Renal pelvis (tissue), 4 donors: ENCODE data around the gene WWC2. TPM values are rescaled to one million over a fixed set of nuclear protein-coding genes. Genes with fewer than 3 reads are reported as not detected.

Experiments
- DNase-seq: peaks from one replicate; pipeline ENCODE4 v3.0.0-alpha.2; 2013
- polyA plus RNA-seq, 3 donors: library from polyadenylated mRNA; unstranded; fragments of 120-200 nt; gene quantifications; one replicate each; pipeline ENCODE4 v1.2.1, GENCODE V29; 2013; ENCODE audit not compliant: insufficient read length in 3 of 3

Gene WWC2
- polyA plus RNA-seq, 3 donors = 50.2 to 73.6 (median 65.2) TPM

- DNase-seq = no peak
Observed at GRCh38 chr4:183163135-183163534, 64.1 kb downstream of the WWC2 start.

- no peak for DNase-seq
Observed at GRCh38 chr4:183164963-183165362, 65.9 kb downstream of the WWC2 start.

GRCh38 chr4:183165376-183165775 is 66.3 kb downstream of the WWC2 start:
- no peak for DNase-seq

- no peak for DNase-seq
Observed at GRCh38 chr4:183170894-183171293, 71.8 kb downstream of the WWC2 start.

GRCh38 chr4:183171484-183172267 is 72.6 kb downstream of the WWC2 start:
- DNase-seq = no peak

- DNase-seq = no peak
Observed at GRCh38 chr4:183172881-183173280, 73.8 kb downstream of the WWC2 start.

- DNase-seq = no peak
Observed at GRCh38 chr4:183173580-183174526, 74.8 kb downstream of the WWC2 start.

- peak; percentile 52 for DNase-seq
Observed at GRCh38 chr4:183175631-183176232, 76.7 kb downstream of the WWC2 start.

- no peak for DNase-seq
Observed at GRCh38 chr4:183177001-183177400, 77.9 kb downstream of the WWC2 start.

- no peak for DNase-seq
Observed at GRCh38 chr4:183178201-183178600, 79.1 kb downstream of the WWC2 start.

- no peak for DNase-seq
Observed at GRCh38 chr4:183180096-183180495, 81.0 kb downstream of the WWC2 start.

- no peak for DNase-seq
Observed at GRCh38 chr4:183180621-183181020, 81.6 kb downstream of the WWC2 start.

GRCh38 chr4:183181081-183181480 is 82.0 kb downstream of the WWC2 start:
- no peak for DNase-seq

GRCh38 chr4:183182873-183183725 is 84.0 kb downstream of the WWC2 start:
- DNase-seq = peak; percentile 78

GRCh38 chr4:183183906-183184535 is 85.0 kb downstream of the WWC2 start:
- no peak for DNase-seq

GRCh38 chr4:183185018-183185417 is 86.0 kb downstream of the WWC2 start:
- DNase-seq = no peak

- DNase-seq = no peak
Observed at GRCh38 chr4:183185559-183185958, 86.5 kb downstream of the WWC2 start.

- no peak for DNase-seq
Observed at GRCh38 chr4:183186813-183187212, 87.8 kb downstream of the WWC2 start.

GRCh38 chr4:183190900-183191527 is 92.0 kb downstream of the WWC2 start:
- no peak for DNase-seq

- DNase-seq = no peak
Observed at GRCh38 chr4:183191630-183192029, 92.6 kb downstream of the WWC2 start.

- DNase-seq = no peak
Observed at GRCh38 chr4:183192571-183192970, 93.5 kb downstream of the WWC2 start.
